ENCODE results near the gene MED17. TPM values are rescaled to one million over a fixed set of nuclear protein-coding genes. Genes with fewer than 3 reads are reported as not detected.

The MED17 gene
- 19.3 and 19.9 TPM in 2 replicates for polyA plus RNA-seq (2012; rRNA removed)
- polyA plus RNA-seq (2012; cell fraction: cytosol; rRNA removed) = 22.7 TPM in 2 replicates
- polyA plus RNA-seq (2012; cell fraction: nucleus; rRNA removed) = 31.5 and 42.3 TPM in 2 replicates

- H3K27me3 ChIP-seq (ENCODE audit: insufficient read depth) = no peaks in the 10 kb centered on the region
- ChIA-PET CTCF (interaction anchor here (1.1 to 1.4 kb wide), 5 partner anchors 12 to 45 kb away, joined by 4 to 5 read pairs (median 5); partner anchors contain the start of genes C11orf54 and TAF1D), POLR2A (interaction anchor here (0.6 to 2.5 kb wide), 13 partner anchors 9 to 344 kb away, joined by 3 to 72 read pairs (median 4); partner anchors contain the start of genes C11orf54, CEP295, PANX1 and TAF1D)
- peak within 1 kb of the TSS; percentile 79 to 89 for H3K4me3 ChIP-seq (ENCODE audit: low read depth in 2 of 2, low read length in 1 of 2)
- peak within 1 kb of the TSS; percentile 94 to 96 for H3K27ac ChIP-seq (ENCODE audit: low read depth in 2 of 2, low read length in 1 of 2)
- H3K9me3 ChIP-seq = no peaks in the 10 kb centered on the region
- peaks cover 47% of the 10 kb centered on the region for H4K20me1 ChIP-seq (ENCODE audit: insufficient read depth)
- peaks cover 12 to 19% of the 10 kb centered on the region in 2 experiments for H3K36me3 ChIP-seq (replicated peaks in 1 of 2; ENCODE audit: control insufficient read depth in 1 of 2, insufficient read depth in 2 of 2, low read length in 1 of 2)
- peak within 1 kb of the TSS; percentile 84 for H2AFZ ChIP-seq (ENCODE audit: low read depth)
- H3K9ac ChIP-seq = peak within 1 kb of the TSS; percentile 99
- peaks cover 59% of the 10 kb centered on the region for H3K79me2 ChIP-seq (ENCODE audit: insufficient read depth)
- peaks cover 4% of the 10 kb centered on the region for H3F3A ChIP-seq (replicated peaks; ENCODE audit: insufficient read depth)
- H3K4me2 ChIP-seq = peak within 1 kb of the TSS; percentile 91
- peaks cover 2 to 18% of the 10 kb centered on the region in 2 experiments; a peak in 3 of 4 replicates for H3K4me1 ChIP-seq (ENCODE audit: control insufficient read depth in 1 of 2, insufficient read depth in 2 of 2, low read depth in 1 of 2, low read length in 1 of 2)
- 0% methylated on average over 38 of the region's 72 CpGs for WGBS (ENCODE audit: low lambda C conversion rate)
- H3K9me2 ChIP-seq = no peaks in the 10 kb centered on the region
- peak; percentile 95 for DNase-seq
- no peak for TF ChIP-seq EZH2phosphoT487 (IDR thresholded peaks at IDR 0.05; ENCODE audit: borderline replicate concordance, low read depth)
- no peak for TF ChIP-seq EP300 (IDR thresholded peaks at IDR 0.05; ENCODE audit: borderline replicate concordance in 1 of 2, low read depth in 1 of 2, low read length in 1 of 2)
- TF ChIP-seq RAD21 (IDR thresholded peaks at IDR 0.05; ENCODE audit: low read length) = no peak
- TF ChIP-seq MEF2A (IDR thresholded peaks at IDR 0.05; ENCODE audit: borderline replicate concordance, low read depth) = no peak
- peak; percentile 89 for TF ChIP-seq MAX (IDR thresholded peaks at IDR 0.05; ENCODE audit: low read depth)
- no peak; the same call in 1 of the 2 replicates for TF ChIP-seq NRF1 (IDR thresholded peaks at IDR 0.05; ENCODE audit: low read depth, low read length)
- TF ChIP-seq PBX3 (IDR thresholded peaks at IDR 0.05) = 0 out of 2 replicates have a peak, but pooled peaks have one; percentile 7
- no peak; the same call in none of the 2 replicates for TF ChIP-seq MXI1 (IDR thresholded peaks at IDR 0.05; ENCODE audit: low read depth, low read length)
- 0 out of 2 replicates have a peak, but pooled peaks have one; percentile 3 for TF ChIP-seq YY1 (IDR thresholded peaks at IDR 0.05; ENCODE audit: low read depth)
- TF ChIP-seq POLR2AphosphoS5 (IDR thresholded peaks at IDR 0.05; ENCODE audit: low read depth, low read length) = peak; percentile 99
- TF ChIP-seq ZBTB33 (IDR thresholded peaks at IDR 0.05; ENCODE audit: borderline replicate concordance, low read depth) = no peak
- TF ChIP-seq USF2 (IDR thresholded peaks at IDR 0.05; ENCODE audit: borderline replicate concordance, low read depth, low read length) = no peak
- TF ChIP-seq CTCF (IDR thresholded peaks at IDR 0.05) = peak; percentile 53
- TF ChIP-seq ELF1 (IDR thresholded peaks at IDR 0.05) = peak; percentile 83
- TF ChIP-seq REST (IDR thresholded peaks at IDR 0.05; ENCODE audit: low read depth, low read length) = peak; percentile 47; the same call in 1 of the 2 replicates
- TF ChIP-seq JUND (IDR thresholded peaks at IDR 0.05) = peak; percentile 70
- no peak for TF ChIP-seq TCF12 (IDR thresholded peaks at IDR 0.05)
- peak; percentile 91 for TF ChIP-seq GABPA (IDR thresholded peaks at IDR 0.05; ENCODE audit: low read depth)
- peak; percentile 80 for TF ChIP-seq FOSL2 (IDR thresholded peaks at IDR 0.05; ENCODE audit: borderline replicate concordance, low read depth)
- TF ChIP-seq RCOR1 (IDR thresholded peaks at IDR 0.05; ENCODE audit: low read length) = 0 out of 2 replicates have a peak, but pooled peaks have one; percentile 42
- TF ChIP-seq SMC3 (IDR thresholded peaks at IDR 0.05; ENCODE audit: low read depth, low read length) = no peak
Measured at GRCh38 chr11:93784145-93784934, at the start of gene MED17. Gene MED17, plus strand, starts transcription at chr11:93784282. Its CDS starts 232 bp downstream, at chr11:93784514.
